Stimulated activated CD8-positive, alpha-beta memory T cell treated with anti-CD3 and anti-CD28 coated beads, Interleukin-15, amount 100 ng/mL, for 4 hours (primary cell): ENCODE data around the gene C1QTNF2.
"Not testable (repeated sequence)": the region's sequence is repeated elsewhere in the genome, so short reads cannot be mapped to it uniquely, and the experiment has no call there.

Source experiments
- DNase-seq, 2 donors: peaks; one replicate each; pipeline ENCODE4 v3.0.0-alpha.2; 2020; ENCODE audit warnings: low read depth in 2 of 2

C1QTNF2 gene

DNA sequence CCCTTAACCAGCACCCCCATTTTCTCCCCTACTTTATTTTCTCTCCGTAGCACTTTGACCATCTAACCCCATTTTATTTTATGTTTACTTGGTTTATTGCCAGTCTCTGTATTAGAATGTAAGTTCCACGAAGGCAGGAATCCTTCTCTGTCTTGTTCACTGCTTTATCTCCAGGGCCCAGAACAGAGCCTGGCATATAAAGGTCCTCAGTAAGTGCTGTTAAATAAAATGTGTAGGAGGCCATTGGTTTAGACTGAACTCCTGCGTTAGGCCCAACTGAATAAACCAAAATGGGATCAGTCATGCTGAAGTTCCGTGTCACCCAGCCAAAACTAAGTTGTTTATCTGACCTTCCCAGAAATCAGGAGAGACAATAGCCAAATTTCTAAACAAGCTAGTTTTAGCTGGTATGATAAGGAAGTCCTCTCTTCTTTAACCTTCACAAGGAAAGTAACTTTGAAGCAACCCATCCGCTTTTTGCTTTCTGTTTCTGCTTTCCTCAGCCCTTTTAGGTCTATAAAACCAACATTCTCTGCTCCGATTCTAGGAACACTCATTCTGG is 29.0 kb downstream of the C1QTNF2 start:
- no peak for DNase-seq

- not testable (repeated sequence) for DNase-seq
Measured at GRCh38 chr5:160340513-160340912, 29.9 kb downstream of the C1QTNF2 start.

DNA sequence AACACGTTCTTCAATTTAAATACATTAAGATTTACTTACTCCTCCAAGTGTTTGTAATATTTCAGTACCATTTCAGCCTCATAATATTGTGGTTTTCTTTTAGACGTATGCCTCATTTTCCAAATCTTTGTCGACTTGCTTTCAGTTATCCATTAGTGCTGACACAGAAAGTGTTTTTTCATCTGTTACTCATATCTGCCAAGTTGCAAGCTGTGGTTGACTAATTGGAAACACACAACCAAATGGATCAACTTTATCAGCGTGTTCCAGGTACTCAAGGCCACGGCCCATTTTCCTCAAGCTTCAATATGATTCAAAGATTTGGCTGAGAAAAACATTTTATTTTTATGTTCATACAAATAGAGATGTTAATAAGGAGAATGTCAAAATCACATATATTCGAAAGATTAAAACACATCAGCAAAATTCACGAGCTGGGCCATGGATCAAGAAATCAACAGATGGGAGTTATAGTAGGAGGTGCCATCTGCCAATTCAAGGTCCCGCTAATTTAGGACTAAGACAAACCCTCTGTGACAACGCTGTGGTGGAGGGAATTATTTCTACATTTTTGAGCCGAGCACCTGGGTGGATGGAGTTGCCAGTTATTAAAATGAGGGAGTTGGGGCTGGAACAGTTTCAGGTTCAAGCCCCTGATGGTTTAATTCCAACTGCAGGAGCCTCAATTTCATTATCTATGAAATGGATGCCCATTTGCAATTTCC is 30.9 kb downstream of the C1QTNF2 start:
- DNase-seq, result no peak

DNA sequence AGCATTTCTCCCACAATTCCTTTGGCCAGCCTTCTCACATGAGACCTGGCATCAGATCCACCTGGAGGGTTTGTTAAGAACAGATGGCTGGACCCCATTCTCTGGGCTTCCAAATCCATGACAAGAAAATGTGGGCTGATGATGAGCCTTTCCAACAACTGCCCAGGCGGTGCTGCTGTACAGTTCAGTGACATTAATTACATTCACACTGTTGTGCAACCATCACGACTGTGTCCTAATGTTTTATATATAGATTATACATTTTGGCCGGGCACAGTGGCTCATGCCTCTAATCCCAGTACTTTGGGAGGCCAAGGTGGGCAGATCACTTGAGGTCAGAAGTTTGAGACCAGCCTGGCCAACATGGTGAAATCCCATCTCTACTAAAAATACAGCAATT is 35.7 kb downstream of the C1QTNF2 start:
- not testable (repeated sequence) for DNase-seq

DNA sequence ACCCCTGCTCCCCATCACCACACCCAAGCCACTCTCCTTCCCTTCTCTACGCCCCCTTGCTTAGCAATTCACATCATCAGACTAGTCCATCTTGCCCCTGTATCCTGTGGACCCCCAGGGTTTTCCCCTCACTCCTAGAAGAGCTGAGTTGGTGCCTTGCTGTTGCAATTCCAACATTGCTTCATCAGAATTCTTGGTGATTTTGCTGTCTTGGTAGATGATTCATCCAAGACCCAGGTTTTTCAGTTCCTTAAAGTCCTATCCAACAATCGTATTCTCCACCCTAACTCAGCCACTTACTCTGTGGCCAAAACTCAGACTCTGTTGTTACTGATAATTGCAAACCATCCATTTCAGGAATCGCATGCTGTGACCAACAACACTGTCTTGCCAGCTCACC is 36.7 kb downstream of the C1QTNF2 start:
- no peak for DNase-seq

GRCh38 chr5:160330212-160330611 is 40.2 kb downstream of the C1QTNF2 start:
- no peak for DNase-seq

GRCh38 chr5:160327818-160328217 is 42.6 kb downstream of the C1QTNF2 start:
- no peak for DNase-seq

GRCh38 chr5:160326981-160327380 is 43.4 kb downstream of the C1QTNF2 start:
- DNase-seq, result no peak

- DNase-seq, result no peak
Measured at GRCh38 chr5:160325716-160326115, 44.7 kb downstream of the C1QTNF2 start.

DNA sequence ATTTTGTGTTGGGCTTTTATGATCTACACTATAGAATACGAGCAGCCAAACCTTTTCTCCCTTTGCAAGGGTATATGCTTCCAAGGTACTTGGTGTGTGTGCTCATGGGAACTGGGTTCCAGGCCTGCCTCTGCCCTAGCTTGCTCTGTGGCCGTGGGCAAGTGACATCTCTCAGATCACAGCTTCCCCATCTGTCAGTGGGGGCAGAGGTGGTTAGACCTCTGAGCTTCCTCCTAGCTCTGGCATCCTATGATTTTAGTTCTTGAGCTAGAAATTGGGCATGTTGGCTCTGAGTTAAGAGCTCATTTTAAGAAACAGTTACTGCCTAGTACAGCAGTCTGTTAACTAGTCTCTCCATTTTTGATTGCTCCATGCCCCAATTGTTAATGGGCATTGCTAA is 45.5 kb downstream of the C1QTNF2 start:
- no peak for DNase-seq

- DNase-seq, result no peak
Measured at GRCh38 chr5:160318409-160318808, 52.0 kb downstream of the C1QTNF2 start.

DNA sequence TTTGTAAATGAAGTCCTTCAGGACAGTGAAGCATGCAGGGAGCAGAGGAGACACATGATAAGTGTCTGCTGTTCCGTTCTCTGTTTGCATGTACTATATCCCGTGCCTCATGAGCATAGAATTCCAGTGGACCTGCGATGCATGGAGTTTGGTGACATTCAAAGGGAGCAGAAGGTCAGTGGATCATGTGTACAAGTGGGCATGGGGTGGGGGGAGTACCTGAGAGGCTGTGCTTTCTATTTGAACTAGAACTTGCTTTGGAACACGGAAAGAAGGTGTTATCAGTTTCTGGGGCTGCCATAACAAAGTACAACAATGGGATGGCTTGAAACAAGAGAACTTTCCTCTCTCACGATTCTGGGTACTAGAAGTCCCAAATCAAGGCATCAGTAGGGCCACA is 53.0 kb downstream of the C1QTNF2 start:
- no peak for DNase-seq

GRCh38 chr5:160315968-160316367 is 54.5 kb downstream of the C1QTNF2 start:
- DNase-seq, result no peak

GRCh38 chr5:160312960-160313727 is 57.3 kb downstream of the C1QTNF2 start:
- no peak for DNase-seq

GRCh38 chr5:160312134-160312959 is 58.1 kb downstream of the C1QTNF2 start, which contains the start of gene CCNJL:
Gene CCNJL, minus strand, starts transcription at chr5:160312564. Its CDS starts 641 bp downstream, at chr5:160311923.
- no peak for DNase-seq

DNA sequence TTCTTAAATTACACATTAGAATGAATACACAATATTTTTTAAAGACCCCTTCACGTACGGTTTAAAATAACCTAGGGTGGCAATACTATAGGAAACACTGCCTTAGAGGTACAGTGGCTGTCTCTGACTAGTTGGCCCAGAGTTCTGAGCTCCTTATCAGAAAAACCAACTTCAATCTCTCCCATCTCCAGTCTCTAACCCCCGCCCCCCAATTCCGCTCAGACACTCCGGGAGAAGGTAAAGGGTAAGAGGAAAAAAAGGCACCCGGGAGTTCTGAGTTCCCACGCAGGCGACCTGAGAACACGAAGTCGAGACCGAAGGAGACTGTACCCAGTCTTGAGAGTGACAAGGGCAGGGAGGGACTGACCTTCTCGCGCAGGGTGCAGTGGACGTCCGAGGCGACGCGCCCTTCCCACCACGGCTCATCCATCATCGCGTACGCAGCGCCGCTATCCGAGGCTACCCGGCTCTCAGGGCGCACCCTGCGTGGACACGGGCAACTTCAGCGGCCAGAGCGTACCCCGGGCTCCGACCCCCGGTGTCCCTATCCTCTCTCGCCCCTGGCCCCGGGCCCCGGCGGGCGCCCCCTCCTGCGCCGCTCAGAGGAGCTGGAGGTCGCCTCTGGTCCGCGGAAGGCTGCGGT is 58.8 kb downstream of the C1QTNF2 start:
- no peak for DNase-seq

DNA sequence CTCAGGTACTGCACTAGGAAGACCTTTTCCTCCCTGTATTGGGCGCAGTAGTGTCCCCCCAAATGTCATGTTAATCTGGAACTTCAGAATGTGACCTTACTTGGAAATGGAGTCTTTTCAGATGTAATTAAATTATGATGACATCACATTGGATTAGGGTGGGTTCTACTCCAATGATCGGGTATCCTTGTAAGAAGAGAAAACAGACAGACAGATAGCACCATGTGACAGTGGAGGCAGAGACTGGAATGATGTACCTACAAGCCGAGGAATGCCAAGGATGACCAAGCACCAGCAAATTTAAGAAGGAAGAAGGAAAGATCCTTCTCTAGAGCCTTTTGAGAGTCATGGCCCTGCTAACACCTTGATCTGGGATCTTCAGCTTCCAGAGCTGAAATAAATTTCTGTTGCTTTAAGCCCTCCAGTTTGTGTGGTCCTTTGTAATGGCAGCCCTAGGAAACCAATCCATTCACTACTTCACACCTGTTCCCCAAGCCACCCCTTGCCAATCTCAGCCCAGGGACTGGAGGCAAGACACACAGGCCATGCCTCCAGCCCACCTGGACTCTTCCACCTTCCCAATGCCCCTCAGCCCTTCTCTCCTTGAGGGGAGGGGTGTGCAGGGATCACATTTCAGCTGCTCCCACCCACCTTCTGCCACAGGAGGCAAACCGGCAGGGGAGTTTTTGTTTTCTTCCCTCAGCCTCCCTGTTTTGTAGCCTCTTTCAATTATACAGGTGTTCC is 59.7 kb downstream of the C1QTNF2 start:
- no peak for DNase-seq

DNA sequence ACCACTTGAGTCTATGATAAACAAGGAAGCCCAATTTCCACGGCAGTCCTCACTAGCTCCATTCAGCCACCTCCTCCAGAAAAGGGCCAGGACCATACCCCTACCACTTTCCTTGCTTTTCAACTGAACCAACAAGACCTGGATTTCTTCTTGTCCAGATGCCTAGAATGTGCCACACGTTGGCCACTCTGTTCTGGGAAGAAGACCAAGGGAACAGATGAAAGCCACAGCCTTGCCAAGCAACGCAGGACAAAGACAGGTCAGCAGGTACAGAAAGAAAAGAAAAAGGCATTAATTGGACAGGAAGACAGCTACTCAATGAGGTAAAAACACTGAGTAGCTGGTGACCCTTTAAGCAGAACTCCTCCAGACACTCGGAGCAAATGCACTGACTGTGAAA is 60.3 kb downstream of the C1QTNF2 start:
- no peak for DNase-seq

DNA sequence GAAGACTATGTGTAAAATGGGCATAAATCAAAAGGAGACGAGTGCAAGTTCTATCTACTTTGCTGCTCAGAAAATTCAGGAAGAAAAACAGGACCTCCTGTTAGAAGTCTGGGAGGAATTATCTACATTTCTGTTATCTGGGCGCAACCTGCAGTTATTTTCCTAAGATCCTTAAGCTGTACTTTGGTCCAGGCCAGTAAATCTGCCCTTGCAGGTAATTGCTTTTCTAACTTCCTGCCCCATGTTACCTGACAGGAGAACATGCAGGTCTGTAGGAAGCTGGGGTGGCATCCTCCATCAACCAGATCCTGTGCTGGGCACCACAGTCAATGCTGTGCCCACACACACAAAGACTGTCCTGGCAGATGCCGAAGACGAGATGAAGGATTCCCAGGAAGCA is 63.7 kb downstream of the C1QTNF2 start:
- DNase-seq, result no peak

DNA sequence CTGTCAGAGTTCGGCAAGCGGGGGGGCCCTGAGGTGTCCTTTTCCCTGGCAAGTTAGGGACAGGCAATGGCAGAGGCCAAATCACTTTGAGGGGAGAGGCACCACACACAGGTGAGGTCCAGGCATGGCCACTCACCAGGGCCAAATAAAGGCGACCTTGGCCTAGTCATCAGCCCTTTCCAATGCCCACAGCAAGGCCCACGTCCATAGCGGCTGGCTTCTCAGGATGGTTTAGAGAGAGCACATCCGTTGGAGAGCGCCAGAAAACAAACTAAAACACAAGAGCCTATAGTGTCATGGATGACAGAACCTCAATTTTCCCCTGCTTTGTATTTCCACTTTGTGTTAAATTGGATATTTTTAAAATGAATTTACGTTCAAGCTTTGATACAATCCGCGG is 65.1 kb downstream of the C1QTNF2 start:
- DNase-seq, result no peak

GRCh38 chr5:160303690-160304089 is 66.7 kb downstream of the C1QTNF2 start:
- no peak for DNase-seq
